NCI-H128 (cell line): ENCODE measurements around the gene ARAP1.

ENCODE experiments used
- DNase-seq: peaks from one replicate; lab custom pipeline; 2025; ENCODE audit not compliant: unreplicated experiment; lab: John Stamatoyannopoulos, UW

ARAP1 gene

DNA sequence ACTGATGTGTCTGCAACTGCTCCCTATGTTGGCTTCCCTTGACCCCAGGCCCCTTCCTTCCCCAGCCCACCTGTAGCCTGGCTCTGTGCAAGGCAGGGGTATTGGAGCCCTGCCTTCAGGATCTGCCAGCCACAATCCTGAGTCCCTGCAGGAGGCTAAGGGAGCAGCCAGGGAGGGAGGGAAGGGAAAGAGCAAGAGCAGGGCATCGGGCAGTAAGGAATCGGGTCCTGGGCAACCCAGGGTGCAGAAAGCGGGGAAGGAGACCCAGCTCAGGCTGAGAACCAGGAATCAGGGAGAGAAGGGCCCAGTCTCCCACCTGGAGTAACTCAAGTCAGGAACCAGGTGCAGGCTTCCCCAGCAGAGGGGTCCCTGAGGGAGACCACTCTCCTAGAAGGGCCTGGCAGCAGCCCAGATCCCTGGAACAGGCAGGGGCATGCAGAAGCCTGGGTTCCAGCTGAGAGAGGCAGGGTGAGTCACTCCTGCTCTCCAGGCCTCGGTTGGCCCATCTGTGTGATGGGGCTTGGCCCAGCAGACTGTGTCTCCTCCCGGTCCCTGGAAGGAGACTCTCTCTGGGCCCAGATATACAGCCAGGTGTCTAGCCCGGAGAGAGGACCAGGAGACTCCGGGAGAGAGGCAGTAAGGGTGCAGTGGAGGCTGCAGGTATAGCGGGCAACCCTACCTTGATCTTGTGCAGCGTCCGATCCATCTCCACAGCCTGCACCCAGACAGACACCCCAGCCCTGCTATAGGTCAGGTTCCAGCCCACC lies 28.3 kb upstream of the ARAP1 start:
- DNase-seq, result no peak

- no peak for DNase-seq
Measured at GRCh38 chr11:72779495-72780128, 27.4 kb upstream of the ARAP1 start.

GRCh38 chr11:72778535-72779494 lies 26.6 kb upstream of the ARAP1 start:
- DNase-seq, result no peak

GRCh38 chr11:72777755-72778278 lies 25.6 kb upstream of the ARAP1 start:
- no peak for DNase-seq

GRCh38 chr11:72776844-72777754 lies 24.9 kb upstream of the ARAP1 start:
- DNase-seq, result no peak

GRCh38 chr11:72776117-72776843 lies 24.1 kb upstream of the ARAP1 start:
- DNase-seq, result no peak

- DNase-seq, result no peak
Measured at GRCh38 chr11:72775288-72776110, 23.3 kb upstream of the ARAP1 start.

DNA sequence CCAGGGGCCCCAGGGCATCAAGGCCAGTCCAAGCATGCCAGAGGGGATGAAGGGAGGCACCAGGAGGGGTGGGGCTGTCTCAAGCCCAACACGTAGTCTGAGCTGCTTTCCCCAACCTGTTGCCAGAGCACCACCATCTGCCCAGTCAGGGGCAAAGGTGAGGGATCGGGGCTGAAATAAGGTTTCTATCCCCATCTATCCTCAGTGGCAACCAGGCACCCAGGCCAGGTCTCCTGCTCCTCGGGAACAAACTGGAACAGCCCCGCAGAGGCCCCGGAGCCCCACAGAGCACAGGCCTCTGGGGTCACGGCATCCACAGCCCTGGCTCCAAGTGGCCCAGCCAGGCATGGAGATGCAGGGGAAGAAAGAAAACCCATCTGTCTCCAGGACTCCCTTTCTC lies 22.3 kb upstream of the ARAP1 start:
- DNase-seq, result no peak

DNA sequence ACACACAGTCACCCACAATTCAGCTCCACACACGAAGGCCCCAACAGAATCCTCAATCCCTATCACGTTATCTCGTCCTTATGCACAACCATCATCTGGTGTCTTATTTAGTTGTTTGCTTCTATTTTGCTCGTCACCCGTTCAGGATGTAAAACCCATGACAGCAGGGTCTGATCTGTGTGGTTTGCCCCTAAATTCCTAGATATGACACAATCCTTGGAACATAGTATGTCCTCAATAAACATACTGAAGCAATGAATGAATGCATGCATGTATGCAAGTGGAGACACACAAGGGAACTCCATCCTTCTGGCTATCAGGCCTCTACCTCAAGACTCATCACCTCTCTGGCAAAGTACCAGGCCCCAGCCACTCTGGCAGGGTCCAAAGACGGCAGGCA lies 21.5 kb upstream of the ARAP1 start:
- no peak for DNase-seq

- DNase-seq, result no peak
Measured at GRCh38 chr11:72773291-72773690, 21.1 kb upstream of the ARAP1 start.

DNA sequence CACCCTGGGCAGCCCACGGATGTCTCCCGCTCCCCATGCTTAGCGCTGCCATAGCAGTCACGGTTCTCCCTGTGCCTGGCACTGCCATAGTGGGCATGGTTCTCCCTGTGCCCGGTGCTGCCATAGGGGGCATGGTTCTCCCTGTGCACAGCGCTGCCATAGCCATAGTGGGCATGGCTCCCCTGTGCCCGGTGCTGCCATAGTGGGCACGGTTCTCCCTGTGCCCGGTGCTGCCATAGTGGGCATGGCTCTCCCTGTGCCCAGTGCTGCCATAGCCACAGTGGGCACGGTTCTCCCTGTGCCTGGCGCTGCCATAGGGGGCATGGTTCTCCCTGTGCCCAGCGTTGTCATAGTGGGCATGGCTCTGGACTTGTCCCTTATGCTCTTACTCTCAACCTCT lies 19.9 kb upstream of the ARAP1 start:
- no peak for DNase-seq

DNA sequence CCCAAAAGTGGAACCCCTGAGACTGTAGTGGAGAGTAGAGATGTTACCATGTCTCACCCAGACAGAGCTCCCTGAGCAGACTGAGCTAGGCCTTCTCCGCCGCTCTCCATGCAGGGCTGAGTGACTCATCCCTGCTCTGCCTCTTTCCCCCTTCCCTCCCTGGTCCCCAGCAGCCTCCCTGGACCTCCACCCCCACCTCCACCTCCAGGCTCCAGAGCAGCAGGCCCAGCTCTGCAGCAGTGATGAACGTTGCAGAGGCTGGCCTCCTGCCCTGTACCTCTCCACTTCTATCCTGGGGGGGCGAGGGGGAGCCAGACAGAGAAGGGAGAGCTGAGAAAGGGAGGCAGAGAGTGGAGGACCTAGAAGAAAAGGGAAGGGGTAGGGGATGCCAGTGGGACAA lies 19.3 kb upstream of the ARAP1 start:
- DNase-seq, result no peak

DNA sequence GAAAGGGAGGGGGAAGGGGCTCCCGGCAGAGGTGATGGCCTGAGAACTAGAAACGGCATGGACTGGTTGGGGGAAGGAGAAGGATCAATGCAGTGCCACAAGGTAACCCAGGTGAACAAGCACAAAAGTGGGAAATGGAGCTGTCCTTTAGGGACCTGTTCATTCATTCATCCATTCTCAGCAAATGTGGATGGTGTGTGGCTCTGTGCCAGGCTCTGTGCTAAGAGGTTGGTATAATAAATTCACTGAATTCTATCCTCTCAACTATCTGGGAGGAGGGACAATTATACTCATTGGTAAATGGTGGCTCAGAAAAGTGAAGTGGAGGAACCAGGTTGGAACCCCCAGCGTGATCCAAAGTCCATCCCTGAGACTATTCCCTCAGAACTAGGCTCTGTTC lies 18.6 kb upstream of the ARAP1 start:
- DNase-seq, result no peak

- DNase-seq, result no peak
Measured at GRCh38 chr11:72769680-72770079, 17.5 kb upstream of the ARAP1 start.

DNA sequence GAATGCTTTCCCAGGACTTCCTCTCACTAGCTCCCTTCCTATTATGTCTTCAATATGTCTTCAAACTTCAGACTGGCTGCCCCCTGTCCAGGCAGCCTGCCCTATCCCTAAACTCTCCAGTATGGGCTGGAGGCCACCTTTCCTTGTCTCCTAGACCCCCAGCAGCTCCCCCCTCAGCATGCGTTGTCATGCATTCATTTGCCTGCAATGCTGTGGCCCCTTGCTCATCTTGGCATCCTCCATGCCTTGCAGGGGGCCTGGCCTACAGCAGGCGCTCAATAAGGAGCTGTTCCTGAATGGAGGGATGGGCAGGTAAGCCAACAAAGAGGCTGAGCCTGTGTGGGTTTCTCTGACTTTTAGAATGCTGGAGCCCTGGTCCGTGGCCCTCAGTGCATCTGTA lies 16.4 kb upstream of the ARAP1 start:
- DNase-seq, result no peak

DNA sequence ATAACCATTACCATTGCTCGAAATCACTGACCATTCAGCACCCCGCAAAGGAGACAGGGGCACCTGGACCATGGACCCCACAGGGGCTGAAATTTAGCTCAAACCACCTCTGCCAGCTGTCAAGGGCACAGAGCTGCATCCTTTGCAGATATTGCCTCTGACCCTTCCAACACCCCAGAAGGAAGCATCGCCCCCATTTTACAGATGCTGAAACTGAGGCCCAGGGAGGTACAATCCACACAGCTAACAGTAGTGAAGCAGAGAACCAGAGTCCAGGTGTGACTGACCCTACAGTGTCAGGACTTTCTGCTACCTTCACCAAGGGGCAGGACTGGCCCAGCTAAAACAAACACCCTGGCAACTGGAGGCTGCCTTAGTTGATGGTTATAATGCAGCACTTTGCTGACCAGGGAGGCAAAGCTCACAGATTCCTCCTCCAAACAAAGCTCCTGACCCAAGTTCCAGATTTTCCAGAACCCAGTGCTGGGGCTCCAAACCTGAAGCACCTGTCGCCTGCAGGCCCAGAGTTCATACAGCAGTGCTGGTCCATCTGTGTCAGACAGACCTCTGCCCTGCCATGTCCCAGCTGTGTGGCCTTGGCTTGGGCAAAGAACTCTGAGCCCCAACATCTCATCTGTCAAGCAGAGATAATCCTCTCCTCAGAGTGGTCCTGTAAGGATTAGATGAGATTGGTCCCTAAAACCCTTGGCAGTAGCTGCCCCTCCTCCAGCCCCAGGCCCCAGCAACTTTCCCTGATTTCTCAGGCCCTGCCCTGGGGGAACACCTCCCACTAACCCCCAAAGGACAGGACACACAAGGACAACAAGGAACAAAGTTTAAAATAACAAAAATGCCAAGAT lies 15.2 kb upstream of the ARAP1 start:
- no peak for DNase-seq

DNA sequence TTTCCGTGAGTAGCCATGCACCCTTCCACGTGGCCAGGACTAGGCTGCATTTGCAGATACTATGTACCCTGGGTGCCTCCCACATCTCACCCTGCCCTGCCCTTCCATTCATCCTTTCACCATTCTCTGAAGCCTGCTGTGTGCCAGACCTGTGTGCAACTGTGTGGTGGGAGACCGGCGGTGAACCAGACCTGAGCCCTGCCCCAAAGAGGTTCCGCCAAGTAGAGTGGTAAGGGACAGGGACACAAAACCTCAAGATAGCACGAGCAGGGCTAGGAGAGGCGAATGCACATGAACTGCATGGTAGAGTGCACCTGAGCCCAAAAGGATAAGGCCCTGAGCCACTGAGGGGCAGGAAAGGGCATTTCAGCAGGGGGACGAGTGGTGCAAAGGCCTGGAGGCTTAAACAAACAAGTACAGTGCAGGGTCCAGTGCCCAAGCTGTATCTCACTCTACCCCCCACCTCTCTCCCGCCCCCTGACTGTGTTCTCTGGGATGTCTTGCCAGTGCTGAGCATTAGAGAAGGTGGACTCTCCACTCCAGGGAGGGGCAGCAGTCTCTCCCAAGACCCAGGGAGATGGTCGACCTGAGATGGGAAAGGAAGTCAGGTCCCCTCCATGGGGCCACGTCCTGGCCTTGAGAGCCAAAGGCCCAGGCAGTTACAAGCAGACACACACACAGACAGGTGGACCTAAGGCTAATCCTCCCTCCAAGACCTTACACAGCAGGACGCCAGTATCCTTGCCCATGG lies 14.1 kb upstream of the ARAP1 start:
- DNase-seq, result no peak
